SK-N-SH treated with all-trans-retinoic acid at 6 μM for 48 hours (cell line): ENCODE data around the gene CDCA8.

Source experiments
- ATAC-seq: fragments of 200-7000 bp; cut with Tn5 transposase; 3 replicates; pipeline ENCODE4 v1.9.1; 2020; ENCODE audit warnings: mild to moderate bottlenecking, moderate library complexity
- ARNTL ChIP-seq: fragments of 450-650 bp; formaldehyde crosslinking; IDR thresholded peaks from 2 replicates; pipeline ENCODE4 v1.5.0; 2020; ENCODE audit warnings: low read depth, mild to moderate bottlenecking, moderate library complexity, borderline replicate concordance
- CREB5 ChIP-seq: fragments of 250-450 bp; sonication (Bioruptor Pico); IDR thresholded peaks from 2 replicates; pipeline ENCODE4 v1.5.1; 2020; ENCODE audit warnings: low read depth, mild to moderate bottlenecking, moderate library complexity
- CSDC2 ChIP-seq: fragments of 250-450 bp; sonication (Bioruptor Pico); IDR thresholded peaks from 2 replicates; pipeline ENCODE4 v1.5.0; 2020; ENCODE audit warnings: mild to moderate bottlenecking, moderate library complexity
- CSRNP3 ChIP-seq: fragments of 250-450 bp; sonication (Bioruptor Pico); IDR thresholded peaks from 2 replicates; pipeline ENCODE4 v1.5.1; 2021; ENCODE audit warnings: mild to moderate bottlenecking, moderate library complexity
- GLIS3 ChIP-seq: fragments of 250-450 bp; sonication (Bioruptor Pico); IDR thresholded peaks from 2 replicates; pipeline ENCODE4 v1.5.0; 2020; ENCODE audit warnings: mild to moderate bottlenecking, moderate library complexity
- ISL1 ChIP-seq: fragments of 250-450 bp; sonication (Bioruptor Pico); IDR thresholded peaks from 2 replicates; pipeline ENCODE4 v2.1.2; 2022; ENCODE audit warnings: mild to moderate bottlenecking, moderate library complexity
- OSR1 ChIP-seq: fragments of 250-450 bp; sonication (Bioruptor Pico); IDR thresholded peaks from 2 replicates; pipeline ENCODE4 v1.8.0; 2022; ENCODE audit warnings: moderate library complexity, mild to moderate bottlenecking, inconsistent platforms
- PATZ1 ChIP-seq: fragments of 250-450 bp; sonication (Bioruptor Pico); IDR thresholded peaks from 2 replicates; pipeline ENCODE4 v1.8.0; 2020; ENCODE audit warnings: mild to moderate bottlenecking, moderate library complexity, borderline replicate concordance
- POU6F1 ChIP-seq: fragments of 250-450 bp; sonication (Bioruptor Pico); IDR thresholded peaks from 2 replicates; pipeline ENCODE4 v1.8.0; 2021; ENCODE audit warnings: low read depth, mild to moderate bottlenecking, moderate library complexity, borderline replicate concordance
- PPARA ChIP-seq: fragments of 250-450 bp; sonication (Bioruptor Pico); IDR thresholded peaks from 2 replicates; pipeline ENCODE4 v1.5.0; 2020; ENCODE audit warnings: mild to moderate bottlenecking, borderline replicate concordance
- RARB ChIP-seq: fragments of 250-450 bp; sonication (Bioruptor Pico); IDR thresholded peaks from 2 replicates; pipeline ENCODE4 v1.8.0; 2021; ENCODE audit warnings: mild to moderate bottlenecking, moderate library complexity
- SNAI2 ChIP-seq: fragments of 250-450 bp; sonication (Bioruptor Pico); IDR thresholded peaks from 2 replicates; pipeline ENCODE4 v1.5.0; 2020; ENCODE audit warnings: mild to moderate bottlenecking, moderate library complexity
- TCF4 ChIP-seq: fragments of 250-450 bp; sonication (Bioruptor Pico); IDR thresholded peaks from 2 replicates; pipeline ENCODE4 v1.8.0; 2021; ENCODE audit warnings: mild to moderate bottlenecking, moderate library complexity, borderline replicate concordance
- TOX ChIP-seq: fragments of 250-450 bp; sonication (Bioruptor Pico); IDR thresholded peaks from 2 replicates; pipeline ENCODE4 v1.8.0; 2021; ENCODE audit warnings: mild to moderate bottlenecking, moderate library complexity, borderline replicate concordance
- TSHZ2 ChIP-seq: fragments of 250-450 bp; sonication (Bioruptor Pico); IDR thresholded peaks from 2 replicates; pipeline ENCODE4 v1.5.0; 2020; ENCODE audit warnings: mild to moderate bottlenecking, moderate library complexity
- ZC3H10 ChIP-seq: fragments of 250-450 bp; sonication (Bioruptor Pico); IDR thresholded peaks from 2 replicates; pipeline ENCODE4 v1.5.1; 2021; ENCODE audit warnings: mild to moderate bottlenecking, moderate library complexity
- ZFP3 ChIP-seq: fragments of 250-450 bp; sonication (Bioruptor Pico); IDR thresholded peaks from 2 replicates; pipeline ENCODE4 v1.5.0; 2020; ENCODE audit warnings: mild to moderate bottlenecking, moderate library complexity
- ZFP30 ChIP-seq: fragments of 450-650 bp; formaldehyde crosslinking; IDR thresholded peaks from 2 replicates; pipeline ENCODE4 v1.5.0; 2022; ENCODE audit warnings: mild to moderate bottlenecking, moderate library complexity
- ZNF565 ChIP-seq: fragments of 450-650 bp; formaldehyde crosslinking; conservative IDR thresholded peaks from 2 replicates; pipeline ENCODE4 v1.5.0; 2020; ENCODE audit warnings: low read depth, mild to moderate bottlenecking, moderate library complexity
- ZNF70 ChIP-seq: fragments of 450-650 bp; formaldehyde crosslinking; IDR thresholded peaks from 2 replicates; pipeline ENCODE4 v1.5.0; 2020; ENCODE audit warnings: mild to moderate bottlenecking, moderate library complexity
- ZNF8 ChIP-seq: fragments of 450-650 bp; formaldehyde crosslinking; IDR thresholded peaks from 2 replicates; pipeline ENCODE4 v1.5.0; 2020; ENCODE audit warnings: mild to moderate bottlenecking, moderate library complexity

CDCA8 gene

GRCh38 chr1:37708471-37708870, 16.2 kb downstream of the CDCA8 start:
- ATAC-seq = no peak
- TF ChIP-seq CSDC2 (CRISPR knock-in tag) (no peak), TOX (CRISPR knock-in tag) (no peak), CREB5 (CRISPR knock-in tag) (no peak), ARNTL (no peak), GLIS3 (CRISPR knock-in tag) (no peak), TSHZ2 (CRISPR knock-in tag) (no peak), POU6F1 (CRISPR knock-in tag) (no peak), PPARA (CRISPR knock-in tag) (no peak), ISL1 (CRISPR knock-in tag) (no peak), ZNF70 (CRISPR knock-in tag) (no peak), TCF4 (CRISPR knock-in tag) (no peak), ZFP3 (CRISPR knock-in tag) (no peak)
- TF ChIP-seq, all 23 proteins: peak for 0

GRCh38 chr1:37714226-37714625, 21.9 kb downstream of the CDCA8 start:
- ATAC-seq = no peak
- TF ChIP-seq PPARA (CRISPR knock-in tag) (no peak), ARNTL (no peak), SNAI2 (CRISPR knock-in tag) (no peak), TOX (CRISPR knock-in tag) (no peak), PATZ1 (CRISPR knock-in tag) (no peak), GLIS3 (CRISPR knock-in tag) (no peak), TCF4 (CRISPR knock-in tag) (no peak), ZFP3 (CRISPR knock-in tag) (no peak), ZNF8 (CRISPR knock-in tag) (no peak), OSR1 (CRISPR knock-in tag) (no peak), CSRNP3 (CRISPR knock-in tag) (no peak), ZC3H10 (CRISPR knock-in tag) (no peak), ZFP30 (CRISPR knock-in tag) (no peak), RARB (CRISPR knock-in tag) (no peak), ZNF565 (CRISPR knock-in tag) (no peak), CREB5 (CRISPR knock-in tag) (no peak)
